GM21526 (cell line): ENCODE measurements around the gene ARL11.

Experiments used
- ATAC-seq: cut with Tn5 transposase; IDR thresholded peaks from one replicate; pipeline ENCODE4 v1.9.1; 2021; ENCODE audit warnings: moderate library complexity; ENCODE audit not compliant: unreplicated experiment, low FRiP score

ARL11 gene

GRCh38 chr13:49645451-49645850 lies 17.1 kb downstream of the ARL11 start:
- ATAC-seq = no peak

- ATAC-seq = no peak
Observed at GRCh38 chr13:49646688-49647087, 18.4 kb downstream of the ARL11 start.

GRCh38 chr13:49649244-49649962 lies 21.1 kb downstream of the ARL11 start:
- ATAC-seq = no peak

GRCh38 chr13:49649963-49650312 lies 21.6 kb downstream of the ARL11 start:
- ATAC-seq = no peak

GRCh38 chr13:49651570-49652354 lies 23.5 kb downstream of the ARL11 start:
- ATAC-seq = no peak

GRCh38 chr13:49652355-49653305 lies 24.3 kb downstream of the ARL11 start:
- ATAC-seq = no peak

- ATAC-seq = no peak
Observed at GRCh38 chr13:49653478-49653877, 25.2 kb downstream of the ARL11 start.

- no peak for ATAC-seq
Observed at GRCh38 chr13:49654011-49654410, 25.7 kb downstream of the ARL11 start.

- ATAC-seq = no peak
Observed at GRCh38 chr13:49655906-49656305, 27.6 kb downstream of the ARL11 start.

- no peak for ATAC-seq
Observed at GRCh38 chr13:49657241-49657641, 28.9 kb downstream of the ARL11 start.

GRCh38 chr13:49664606-49665005 lies 36.3 kb downstream of the ARL11 start:
- no peak for ATAC-seq

- ATAC-seq = no peak
Observed at GRCh38 chr13:49667773-49668172, 39.5 kb downstream of the ARL11 start.

- no peak for ATAC-seq
Observed at GRCh38 chr13:49669735-49670309, 41.5 kb downstream of the ARL11 start.

- ATAC-seq = no peak
Observed at GRCh38 chr13:49670828-49671227, 42.5 kb downstream of the ARL11 start.

- no peak for ATAC-seq
Observed at GRCh38 chr13:49676581-49677298, 48.4 kb downstream of the ARL11 start.

- ATAC-seq = no peak
Observed at GRCh38 chr13:49678191-49678914, 50.0 kb downstream of the ARL11 start.

- ATAC-seq = no peak
Observed at GRCh38 chr13:49679246-49679645, 50.9 kb downstream of the ARL11 start.

GRCh38 chr13:49681842-49682435 lies 53.6 kb downstream of the ARL11 start:
- ATAC-seq = no peak
